HG03060 (cell line): Measurements from ENCODE around the gene HOXD13.

Source experiments
- ATAC-seq: cut with Tn5 transposase; IDR thresholded peaks from one replicate; pipeline ENCODE4 v1.9.1; 2021; ENCODE audit warnings: low read depth, moderate number of reproducible peaks; ENCODE audit not compliant: unreplicated experiment

Gene HOXD13

GRCh38 chr2:176093145-176093897 lies 800 bp downstream of the HOXD13 start:
- no peak for ATAC-seq

GRCh38 chr2:176093898-176094249 lies 1.4 kb downstream of the HOXD13 start:
- no peak for ATAC-seq

- ATAC-seq: no peak
Observed at GRCh38 chr2:176094349-176094748, 1.8 kb downstream of the HOXD13 start.

GRCh38 chr2:176095421-176095820 lies 2.9 kb downstream of the HOXD13 start:
- no peak for ATAC-seq

- ATAC-seq: no peak
Observed at GRCh38 chr2:176096243-176096985, 3.9 kb downstream of the HOXD13 start.

GRCh38 chr2:176096986-176097819 lies 4.7 kb downstream of the HOXD13 start:
- no peak for ATAC-seq

- no peak for ATAC-seq
Observed at GRCh38 chr2:176097820-176098365, 5.4 kb downstream of the HOXD13 start.

- ATAC-seq: no peak
Observed at GRCh38 chr2:176098366-176099158, 6.0 kb downstream of the HOXD13 start.

- ATAC-seq: no peak
Observed at GRCh38 chr2:176099159-176099727, 6.7 kb downstream of the HOXD13 start.

- no peak for ATAC-seq
Observed at GRCh38 chr2:176099728-176100546, 7.4 kb downstream of the HOXD13 start, which contains the start of gene HOXD12. TSS of gene HOXD12 (plus strand) at chr2:176099795. CDS start at chr2:176099802, 7 bp downstream.

- no peak for ATAC-seq
Observed at GRCh38 chr2:176100547-176101140, 8.1 kb downstream of the HOXD13 start.

- no peak for ATAC-seq
Observed at GRCh38 chr2:176101216-176101830, 8.8 kb downstream of the HOXD13 start.

GRCh38 chr2:176101842-176102241 lies 9.3 kb downstream of the HOXD13 start:
- no peak for ATAC-seq

GRCh38 chr2:176102309-176102866 lies 9.9 kb downstream of the HOXD13 start:
- ATAC-seq: no peak

GRCh38 chr2:176103194-176103593 lies 10.7 kb downstream of the HOXD13 start:
- ATAC-seq: no peak

- no peak for ATAC-seq
Observed at GRCh38 chr2:176103742-176104315, 11.3 kb downstream of the HOXD13 start.

- no peak for ATAC-seq
Observed at GRCh38 chr2:176104316-176105077, 12.0 kb downstream of the HOXD13 start.
